Suprapubic skin (tissue), 4 donors: ENCODE results near the gene ODAD3. TPM values are rescaled to one million over a fixed set of nuclear protein-coding genes. Genes with fewer than 3 reads are reported as not detected.

Experiments used
- DNase-seq, 2 donors: peaks; one replicate each; pipeline ENCODE4 v3.0.0-alpha.2; 2019; ENCODE audit warnings: low spot score in 2 of 2
- H3K27ac ChIP-seq: fragments of 200-600 bp; sonication (generic); one replicate; pipeline ENCODE4 v1.5.1; 2019
- H3K27me3 ChIP-seq: fragments of 200-600 bp; sonication (generic); one replicate; pipeline ENCODE4 v1.5.1; 2019
- H3K36me3 ChIP-seq: fragments of 200-600 bp; sonication (generic); one replicate; pipeline ENCODE4 v1.5.1; 2019
- H3K4me1 ChIP-seq: fragments of 200-600 bp; sonication (generic); one replicate; pipeline ENCODE4 v1.5.1; 2019
- H3K4me3 ChIP-seq: fragments of 200-600 bp; sonication (generic); one replicate; pipeline ENCODE4 v1.5.1; 2019; ENCODE audit warnings: mild to moderate bottlenecking
- H3K9me3 ChIP-seq: fragments of 200-600 bp; sonication (generic); one replicate; pipeline ENCODE4 v1.5.1; 2019
- CTCF ChIP-seq, 2 donors: fragments of 200-600 bp in 1 of 2; fragments of 450-650 bp in 1 of 2; sonication (generic) in 1 of 2; IDR thresholded peaks; one replicate each; pipeline ENCODE4 v1.5.1; 2016 to 2019; ENCODE audit warnings: antibody characterized with exemption in 2 of 2, mild to moderate bottlenecking in 1 of 2, moderate library complexity in 1 of 2
- EP300 ChIP-seq: sonication (generic); formaldehyde crosslinking; IDR thresholded peaks from one replicate; pipeline ENCODE4 v1.6.1; 2017; ENCODE audit warnings: antibody characterized with exemption
- POLR2A ChIP-seq, 2 donors: fragments of 450-650 bp; IDR thresholded peaks; one replicate each; pipeline ENCODE4 v1.6.1; 2017; ENCODE audit warnings: antibody characterized with exemption in 2 of 2, mild to moderate bottlenecking in 2 of 2, moderate library complexity in 2 of 2
- POLR2AphosphoS5 ChIP-seq, 3 donors: sonication (generic); formaldehyde crosslinking; IDR thresholded peaks; one replicate each; pipeline ENCODE4 v1.6.1; 2017; ENCODE audit warnings: antibody characterized with exemption in 3 of 3
- WGBS: methylation state at CpG from one replicate; pipeline ENCODE4 v1.1.5; 2018; 5-methylcytosine and 5-hydroxymethylcytosine counted together
- total RNA-seq, 4 donors: library from RNA; depleted of rRNA; stranded (reverse); fragments of >200 nt; gene quantifications; one replicate each; pipeline ENCODE4 v1.1.0, GENCODE V29; 2016

ODAD3 gene
- total RNA-seq, 4 donors from 2014 or later = 0.23 to 1.0 (median 0.48) TPM; not detected in 1

- Histone ChIP-seq H3K4me1 (no peaks in the 10 kb centered on the region), H3K27ac (no peak overlapping the region), H3K36me3 (no peaks in the 10 kb centered on the region), H3K27me3 (peaks cover 4% of the 10 kb centered on the region), H3K9me3 (no peaks in the 10 kb centered on the region), H3K4me3 (no peak overlapping the region)
- no peak for TF ChIP-seq CTCF (IDR thresholded peaks at IDR 0.05)
- TF ChIP-seq POLR2A (IDR thresholded peaks at IDR 0.05) = no peak
- no peak for TF ChIP-seq EP300
- no peak for TF ChIP-seq POLR2AphosphoS5 (IDR thresholded peaks at IDR 0.05)
- 91% methylated on average over 2 of the region's 2 CpGs for WGBS
- DNase-seq = no peak
These were observed 44.6 kb downstream of the ODAD3 start for GRCh38 chr19:11390359-11390758.

GRCh38 chr19:11387162-11388034 is 47.5 kb downstream of the ODAD3 start:
- no peaks in the 10 kb centered on the region for H3K36me3 ChIP-seq
- H3K27me3 ChIP-seq = peaks cover 15% of the 10 kb centered on the region
- no peaks in the 10 kb centered on the region for H3K9me3 ChIP-seq
- peaks cover 22% of the 10 kb centered on the region for H3K4me1 ChIP-seq
- no peak overlapping the region for H3K4me3 ChIP-seq
- TF ChIP-seq EP300 = no peak
- TF ChIP-seq POLR2AphosphoS5 (IDR thresholded peaks at IDR 0.05) = no peak
- TF ChIP-seq POLR2A (IDR thresholded peaks at IDR 0.05) = no peak
- 71% methylated on average over 19 of the region's 19 CpGs for WGBS
- no peak for DNase-seq
- H3K27ac ChIP-seq = no peak overlapping the region

GRCh38 chr19:11384778-11385129 is 50.2 kb downstream of the ODAD3 start:
- peaks cover 21% of the 10 kb centered on the region for H3K27me3 ChIP-seq
- WGBS = 89% methylated on average over 5 of the region's 5 CpGs
- TF ChIP-seq CTCF (IDR thresholded peaks at IDR 0.05) (no peak), POLR2AphosphoS5 (IDR thresholded peaks at IDR 0.05) (no peak), EP300 (no peak), POLR2A (IDR thresholded peaks at IDR 0.05) (no peak)
- no peaks in the 10 kb centered on the region for H3K36me3 ChIP-seq
- H3K9me3 ChIP-seq = no peaks in the 10 kb centered on the region
- no peak overlapping the region for H3K4me3 ChIP-seq
- no peak for DNase-seq
- H3K27ac ChIP-seq = no peak overlapping the region
- peaks cover 46% of the 10 kb centered on the region for H3K4me1 ChIP-seq

GRCh38 chr19:11383706-11384048 is 51.2 kb downstream of the ODAD3 start:
- Histone ChIP-seq H3K4me3 (peak overlapping the region; percentile 46), H3K9me3 (no peaks in the 10 kb centered on the region), H3K27ac (no peak overlapping the region), H3K4me1 (peaks cover 46% of the 10 kb centered on the region), H3K36me3 (no peaks in the 10 kb centered on the region), H3K27me3 (peaks cover 21% of the 10 kb centered on the region)
- TF ChIP-seq CTCF (IDR thresholded peaks at IDR 0.05) = no peak
- TF ChIP-seq EP300 = no peak
- TF ChIP-seq POLR2AphosphoS5 (IDR thresholded peaks at IDR 0.05) = no peak
- no peak for TF ChIP-seq POLR2A (IDR thresholded peaks at IDR 0.05)
- DNase-seq = no peak
- 0% methylated on average over 7 of the region's 9 CpGs for WGBS

GRCh38 chr19:11382898-11383705 is 51.8 kb downstream of the ODAD3 start:
- peak in 1 of 2 donors; percentile 75 for DNase-seq
- Histone ChIP-seq H3K27ac (no peak overlapping the region), H3K27me3 (peaks cover 21% of the 10 kb centered on the region), H3K9me3 (no peaks in the 10 kb centered on the region), H3K4me3 (peak overlapping the region; percentile 46), H3K4me1 (peaks cover 51% of the 10 kb centered on the region), H3K36me3 (no peaks in the 10 kb centered on the region)
- WGBS = under 1% methylated on average over 39 of the region's 65 CpGs
- TF ChIP-seq POLR2A (IDR thresholded peaks at IDR 0.05) (no peak), POLR2AphosphoS5 (IDR thresholded peaks at IDR 0.05) (no peak), CTCF (IDR thresholded peaks at IDR 0.05) (peak; percentile 9 to 69)
